Measurements from ENCODE around the gene FOXF1. TPM values are rescaled to one million over a fixed set of nuclear protein-coding genes. Genes with fewer than 3 reads are reported as not detected.

The FOXF1 gene
- polyA plus RNA-seq (ENCODE audit: insufficient read length in 3 of 3), result under 1 TPM in 2 of 3 donors, not detected in 1; 0.13 to 0.16 TPM
- long read RNA-seq, donor 1, result 0 reads
- long read RNA-seq, donor 2, partial matches to known transcripts, result 0 of 1 reads
- long read RNA-seq, donor 2, other reads (novel, unspliced or antisense), result 0 of 1 reads
- long read RNA-seq, donor 3, result 0 reads
- long read RNA-seq, donor 4, result 0 reads
- long read RNA-seq, donor 5, result 0 reads
- long read RNA-seq, donor 6, result 0 reads
- long read RNA-seq, donor 7, result 0 reads
- long read RNA-seq, donor 8, result 0 reads
- long read RNA-seq, donor 9, result 0 reads
- long read RNA-seq, donor 10, partial matches to known transcripts, result 0 of 1 reads
- long read RNA-seq, donor 10, other reads (novel, unspliced or antisense), result 0 of 1 reads
- long read RNA-seq, donor 11, partial matches to known transcripts, result 0 of 1 reads
- long read RNA-seq, donor 11, other reads (novel, unspliced or antisense), result 0 of 1 reads
- long read RNA-seq, donor 12, result 0 reads
- long read RNA-seq, donor 13, result 0 reads
- long read RNA-seq, donor 14, result 0 reads
- long read RNA-seq, donor 15, result 0 reads
- long read RNA-seq, donor 16, result 0 reads

DNA sequence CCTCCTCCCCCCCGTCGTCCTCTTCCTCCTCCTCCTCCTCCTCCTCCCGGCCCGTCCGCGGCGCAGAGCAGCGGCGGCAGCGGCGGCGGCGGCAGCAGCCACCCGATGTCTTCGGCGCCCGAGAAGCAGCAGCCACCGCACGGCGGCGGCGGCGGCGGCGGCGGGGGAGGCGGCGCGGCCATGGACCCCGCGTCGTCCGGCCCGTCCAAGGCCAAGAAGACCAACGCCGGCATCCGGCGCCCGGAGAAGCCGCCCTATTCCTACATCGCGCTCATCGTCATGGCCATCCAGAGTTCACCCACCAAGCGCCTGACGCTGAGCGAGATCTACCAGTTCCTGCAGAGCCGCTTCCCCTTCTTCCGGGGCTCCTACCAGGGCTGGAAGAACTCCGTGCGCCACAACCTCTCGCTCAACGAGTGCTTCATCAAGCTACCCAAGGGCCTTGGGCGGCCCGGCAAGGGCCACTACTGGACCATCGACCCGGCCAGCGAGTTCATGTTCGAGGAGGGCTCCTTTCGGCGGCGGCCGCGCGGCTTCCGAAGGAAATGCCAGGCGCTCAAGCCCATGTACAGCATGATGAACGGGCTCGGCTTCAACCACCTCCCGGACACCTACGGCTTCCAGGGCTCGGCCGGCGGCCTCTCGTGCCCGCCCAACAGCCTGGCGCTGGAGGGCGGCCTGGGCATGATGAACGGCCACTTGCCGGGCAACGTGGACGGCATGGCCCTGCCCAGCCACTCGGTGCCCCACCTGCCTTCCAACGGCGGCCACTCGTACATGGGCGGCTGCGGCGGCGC, at the start of gene FOXF1:
FOXF1 (plus strand) TSS at position 63 of the 797 bp plus-strand sequence; CDS start at position 106, 43 bp downstream.
- DNase-seq, result no peak

DNA sequence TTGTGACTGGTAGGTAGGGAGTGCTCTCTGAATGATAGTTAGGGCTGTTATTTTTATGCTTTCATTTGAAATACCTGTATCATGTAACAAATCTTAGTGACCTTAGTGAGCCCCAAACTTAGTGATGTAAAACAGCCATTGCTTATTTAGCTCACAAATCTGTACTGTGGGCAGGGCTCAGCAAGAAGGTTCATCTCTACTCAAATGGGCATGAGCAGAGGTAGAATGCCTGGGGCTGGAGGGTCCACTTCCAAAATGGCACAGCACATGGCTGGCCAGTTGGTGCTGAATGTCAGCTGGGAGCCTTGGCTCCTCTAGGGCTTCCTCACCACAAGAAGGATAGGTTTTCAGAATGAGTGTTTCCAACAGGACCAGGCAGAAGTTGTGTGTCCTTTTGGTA, 49.3 kb upstream of the FOXF1 start:
- DNase-seq, result no peak

DNA sequence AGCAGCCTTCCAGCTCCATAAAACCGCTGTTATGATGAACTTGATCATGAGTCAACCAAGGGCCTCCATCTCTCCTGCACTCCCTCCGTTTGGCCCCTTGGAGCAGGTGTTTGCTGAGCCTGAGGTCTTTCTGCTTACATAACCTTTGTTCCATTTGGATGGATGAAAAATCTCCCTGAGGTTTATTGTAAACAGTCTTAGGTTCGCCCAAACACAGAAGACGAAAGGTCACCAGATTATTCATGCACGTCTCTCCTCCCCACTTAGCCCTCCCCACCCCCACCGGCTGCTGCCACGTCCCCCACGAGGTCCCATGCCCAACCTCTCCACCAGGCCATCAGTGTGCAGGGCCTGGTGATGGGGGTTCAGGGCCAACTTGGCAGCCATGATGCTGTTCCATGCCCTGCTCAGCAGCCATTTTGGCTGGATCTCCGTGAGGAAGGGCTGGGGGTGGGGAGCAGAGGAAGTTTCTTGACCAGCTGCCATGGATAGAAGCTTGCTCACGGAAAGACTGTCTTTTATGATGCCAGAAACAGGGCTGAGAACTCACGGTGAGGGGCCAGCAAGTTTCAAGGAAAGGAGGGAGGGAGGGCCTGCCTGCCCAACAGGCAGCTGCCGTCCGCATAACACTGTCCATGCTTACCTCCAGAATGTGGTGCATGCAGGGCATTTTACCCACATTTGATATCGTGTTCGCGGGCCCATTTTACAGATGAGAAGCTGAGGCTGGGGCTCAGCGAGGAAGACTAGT, 47.8 kb upstream of the FOXF1 start:
- DNase-seq, result no peak

DNA sequence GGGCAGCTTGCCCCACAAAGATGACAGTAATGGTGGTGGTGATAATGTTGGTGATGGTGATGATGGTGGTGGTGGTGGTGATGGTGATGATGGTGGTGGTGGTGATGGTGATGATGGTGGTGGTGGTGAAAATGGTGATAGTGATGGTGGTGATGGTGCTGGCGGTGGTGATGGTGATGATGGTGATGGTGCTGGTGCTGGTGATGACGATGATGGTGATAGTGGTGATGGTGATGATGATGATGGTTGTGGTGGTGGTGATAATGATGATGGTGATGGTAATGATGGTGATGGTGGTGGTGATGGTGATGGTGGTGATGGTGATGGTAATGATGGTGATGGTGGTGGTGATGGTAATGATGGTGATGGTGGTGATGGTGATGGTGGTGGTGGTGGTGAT, 46.3 kb upstream of the FOXF1 start:
- no peak for DNase-seq

DNA sequence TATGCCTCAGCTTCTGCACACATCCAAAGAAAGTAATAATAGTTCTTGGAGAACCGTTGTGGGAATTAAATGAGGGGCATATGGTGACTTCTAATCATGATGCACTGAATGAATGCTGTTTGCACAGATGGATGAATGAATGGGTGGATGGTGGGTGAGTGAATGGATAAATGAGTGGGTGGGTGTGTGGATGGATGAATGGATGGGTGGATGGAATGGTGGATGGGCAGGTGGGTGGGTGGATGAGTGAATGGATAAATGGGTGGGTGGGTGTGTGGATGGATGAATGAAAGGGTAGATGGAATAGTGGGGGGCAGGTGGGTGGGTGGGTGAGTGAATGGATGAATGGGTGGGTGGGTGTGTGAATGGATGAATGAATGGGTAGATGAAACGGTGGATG, 44.9 kb upstream of the FOXF1 start:
- DNase-seq, result no peak

DNA sequence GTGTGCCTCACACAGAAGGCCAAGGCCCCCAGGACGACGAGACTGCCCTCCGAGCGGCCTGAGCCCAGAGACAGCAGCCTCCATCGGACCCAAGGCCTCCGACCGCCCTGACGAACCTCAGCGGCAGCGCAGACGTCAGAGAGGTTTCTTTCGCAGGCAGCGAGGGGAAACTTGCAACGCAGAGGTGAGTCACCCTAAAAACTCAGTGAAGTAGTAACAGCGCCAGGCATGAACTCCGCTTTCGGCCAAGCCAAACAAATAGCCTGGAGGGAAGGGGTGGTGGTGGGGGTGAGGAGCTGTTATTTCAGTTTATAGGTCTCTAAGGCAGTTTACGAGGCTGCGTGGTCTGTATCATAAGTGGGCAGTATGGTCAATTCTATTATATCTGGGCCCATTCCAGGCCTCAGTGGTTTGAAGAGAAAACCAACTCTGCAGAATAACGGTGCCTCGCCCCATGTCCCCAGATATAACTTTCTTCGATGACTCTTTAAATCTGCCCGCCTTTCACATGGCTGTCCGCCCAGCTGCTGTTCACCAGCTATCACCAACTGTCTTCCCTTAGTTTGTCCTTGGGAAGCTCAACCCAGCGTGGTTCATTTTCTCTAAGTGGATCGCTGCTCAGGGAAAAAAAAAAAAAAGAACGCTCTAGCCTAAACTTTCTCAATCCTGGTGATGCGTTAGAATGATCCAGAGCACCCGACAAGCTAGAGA, 43.5 kb upstream of the FOXF1 start:
- DNase-seq, result no peak

DNA sequence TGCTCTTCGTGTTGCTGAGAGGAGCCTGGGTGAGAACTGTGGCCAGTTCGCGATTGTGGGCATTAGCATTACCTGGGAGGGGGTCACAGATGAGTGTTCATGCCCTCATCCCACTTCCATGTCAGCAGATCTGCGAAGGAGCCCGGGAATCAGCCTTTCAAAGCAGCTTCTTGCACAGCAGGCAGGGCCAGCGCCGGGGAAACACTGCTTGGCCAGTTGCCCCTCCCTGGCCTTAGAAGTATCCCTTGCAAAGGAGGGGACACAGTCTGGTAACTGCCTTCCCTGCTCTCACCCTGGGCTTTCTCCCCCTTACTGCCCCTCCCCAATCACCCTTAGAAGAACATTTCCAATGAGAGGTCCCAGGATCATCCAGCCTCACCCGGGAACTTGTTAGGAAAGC, 42.8 kb upstream of the FOXF1 start:
- no peak for DNase-seq

DNA sequence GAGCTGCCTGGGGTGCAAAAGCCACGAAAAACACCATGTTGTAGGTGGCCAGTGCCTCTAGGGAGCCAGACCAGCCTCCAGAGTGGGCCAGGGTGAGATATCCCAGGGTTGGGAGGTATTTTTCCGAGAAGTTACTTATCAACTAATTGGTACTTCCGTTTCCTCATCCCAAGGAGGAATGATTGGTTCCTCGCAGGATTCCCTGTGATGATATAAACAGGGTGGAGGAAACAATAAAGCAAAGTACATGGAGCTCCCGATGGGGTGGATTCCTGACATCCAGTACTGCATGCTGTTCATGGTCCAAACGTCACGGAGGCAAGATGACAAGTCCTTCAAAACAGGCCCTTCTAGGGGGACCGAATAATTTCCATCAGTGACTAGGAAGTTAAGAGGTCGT, 39.4 kb upstream of the FOXF1 start:
- DNase-seq, result no peak

DNA sequence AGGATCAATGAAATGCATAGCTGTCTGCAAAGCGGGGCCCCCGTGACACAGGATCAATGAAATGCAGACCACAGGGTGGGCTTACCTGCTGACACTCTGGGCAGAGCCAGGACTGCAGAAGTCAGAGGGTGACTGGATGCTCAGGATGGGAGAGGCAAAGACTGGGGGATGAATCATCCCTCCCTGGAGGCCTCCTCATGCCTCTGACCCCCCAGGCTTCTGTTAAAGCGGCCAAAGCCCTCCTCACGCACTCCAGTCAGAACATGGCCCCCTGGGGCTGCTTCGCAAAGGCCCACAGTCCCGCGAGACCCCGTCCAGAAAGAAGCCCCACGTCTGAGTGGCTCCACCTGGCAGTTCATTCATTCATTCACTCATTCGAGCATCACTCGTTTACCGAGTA, 38.4 kb upstream of the FOXF1 start:
- no peak for DNase-seq

DNA sequence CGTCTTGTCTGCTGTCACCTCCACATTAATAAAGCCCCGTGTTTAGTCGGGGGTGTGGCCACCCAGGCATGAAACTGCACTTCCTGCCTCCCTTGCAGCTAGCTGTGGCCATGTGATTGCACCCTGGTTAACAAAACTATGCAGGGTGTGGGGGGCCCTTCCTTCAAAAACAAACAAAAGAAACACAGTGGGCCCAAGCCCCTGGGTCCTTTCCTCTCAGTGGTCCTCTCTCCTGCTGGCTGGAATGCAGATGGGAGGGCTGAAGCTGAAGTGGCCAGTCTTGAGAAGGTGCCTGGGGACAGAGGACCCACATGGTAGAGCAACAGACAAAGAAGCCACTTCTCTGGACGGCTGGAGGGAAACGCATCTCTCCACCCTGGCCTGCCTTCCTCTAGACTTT, 38.0 kb upstream of the FOXF1 start:
- DNase-seq, result no peak

DNA sequence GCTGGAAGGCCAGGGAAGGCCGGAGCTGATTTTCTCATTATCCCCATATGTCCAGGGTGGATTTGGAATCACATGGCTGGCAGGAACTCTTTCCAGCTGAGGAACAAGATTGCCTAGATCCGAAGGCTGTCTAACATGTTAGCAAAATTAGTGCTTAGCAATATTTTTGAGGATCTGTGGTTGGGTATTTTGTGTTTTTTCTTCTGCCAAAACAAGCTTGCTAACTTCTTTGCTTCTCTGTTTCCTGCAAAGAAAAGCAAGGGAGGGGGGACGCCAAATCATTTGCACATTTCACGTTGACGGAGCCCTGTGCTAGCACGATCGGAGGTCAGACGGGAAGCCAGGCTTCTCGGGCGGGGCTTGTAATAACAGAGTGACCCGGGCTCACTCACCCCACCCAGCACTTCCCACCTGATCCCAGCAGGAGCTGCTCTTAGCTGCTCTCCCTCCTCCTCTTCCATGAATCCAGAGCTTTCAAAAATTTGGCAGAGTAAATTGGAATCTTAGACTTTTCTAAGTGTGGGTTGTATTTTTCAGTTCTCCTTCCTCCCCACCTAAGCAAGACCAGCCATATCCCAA, 33.3 kb upstream of the FOXF1 start:
- no peak for DNase-seq

DNA sequence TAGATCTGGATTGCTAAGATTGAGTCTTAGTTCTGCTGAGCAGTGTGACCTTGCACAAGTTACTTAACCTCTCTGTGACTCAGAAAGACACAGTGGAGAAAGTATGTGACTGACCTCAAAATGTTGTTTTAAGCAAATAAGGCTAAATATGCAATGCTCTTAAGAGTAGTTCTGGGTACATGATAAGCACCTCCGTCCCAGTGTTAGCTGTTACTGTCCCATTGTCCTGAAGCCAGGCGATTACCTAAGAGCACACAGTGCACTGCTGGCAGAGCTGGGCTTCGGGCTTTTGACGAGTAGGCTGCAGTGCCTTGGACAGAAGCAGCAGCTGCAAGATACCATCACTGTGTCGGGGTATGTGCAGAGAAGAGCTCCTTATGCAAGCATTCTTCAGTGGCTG, 32.7 kb upstream of the FOXF1 start:
- DNase-seq, result no peak

DNA sequence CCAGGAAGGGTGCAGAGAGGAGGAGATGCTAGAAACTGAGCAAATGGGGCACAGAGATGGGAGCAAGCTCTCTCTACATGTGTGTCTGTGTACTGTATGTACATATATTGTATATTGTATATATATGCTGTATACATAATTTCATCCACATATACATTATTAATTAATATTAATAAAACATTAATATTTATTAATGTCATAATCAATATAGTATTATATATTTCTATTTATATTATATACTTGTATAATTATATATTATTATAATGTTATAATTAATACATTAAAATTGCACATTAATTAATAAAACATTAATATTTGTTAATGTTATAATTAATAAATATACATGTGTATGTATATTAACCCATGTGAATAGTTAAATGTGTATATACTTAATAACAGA, 31.5 kb upstream of the FOXF1 start:
- no peak for DNase-seq

DNA sequence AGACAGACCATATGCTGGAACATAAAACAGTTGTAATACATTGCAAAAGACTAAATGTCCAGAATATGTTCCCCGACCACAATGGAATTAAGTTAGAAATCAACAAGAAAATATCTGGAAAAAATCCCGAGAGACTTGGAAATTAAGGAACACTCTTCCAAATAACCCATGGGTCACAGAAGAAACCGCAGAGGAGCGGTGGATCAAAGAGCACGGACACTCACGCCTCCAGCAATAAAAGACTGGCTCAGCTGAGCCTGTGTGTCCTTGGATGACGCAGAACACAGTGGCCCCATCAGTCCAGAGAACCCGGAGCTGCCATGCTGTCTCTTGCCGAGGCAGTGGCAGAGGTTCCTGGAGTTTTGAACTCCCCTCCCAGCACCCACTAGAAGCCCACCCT, 30.9 kb upstream of the FOXF1 start:
- DNase-seq, result no peak

DNA sequence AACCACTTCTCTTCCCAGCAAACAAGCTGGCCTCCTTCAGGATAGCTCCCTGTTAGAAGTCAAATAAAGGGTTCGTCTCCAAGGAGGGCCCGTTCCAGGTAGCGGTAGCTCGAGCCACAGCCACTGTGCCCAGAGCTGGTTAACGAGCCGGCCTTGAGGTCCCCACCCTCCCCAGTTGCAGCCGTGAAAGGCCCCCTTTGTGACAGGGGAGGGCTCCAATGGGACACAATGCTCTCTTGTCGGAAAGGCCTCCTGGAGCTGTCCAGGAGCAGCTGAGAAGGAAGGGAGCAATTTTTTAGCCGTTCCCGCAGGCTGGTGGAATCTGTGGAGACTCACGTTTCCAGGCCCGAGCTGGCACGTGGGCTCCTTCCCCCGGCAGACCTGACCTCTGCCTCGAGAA, 29.9 kb upstream of the FOXF1 start:
- DNase-seq, result no peak

DNA sequence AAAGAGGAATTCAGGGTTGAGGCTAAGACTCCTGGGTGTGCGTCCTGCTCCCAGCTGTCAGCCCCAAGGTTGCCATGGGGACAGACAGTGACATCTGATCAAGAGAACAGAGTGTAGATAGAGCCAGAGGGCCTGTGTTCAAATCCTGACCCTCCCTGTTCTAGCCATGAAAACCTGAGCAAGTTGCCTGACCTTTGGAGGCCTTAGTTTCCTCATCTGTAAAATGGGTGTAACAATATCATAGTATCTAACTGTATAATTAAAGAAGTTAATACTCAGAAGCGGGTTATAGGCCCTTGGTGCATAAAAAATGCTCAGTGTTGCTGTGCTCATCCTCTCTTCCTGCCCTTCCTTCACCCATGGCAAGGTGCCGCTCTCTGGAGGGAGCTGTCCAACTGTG, 28.7 kb upstream of the FOXF1 start:
- no peak for DNase-seq

DNA sequence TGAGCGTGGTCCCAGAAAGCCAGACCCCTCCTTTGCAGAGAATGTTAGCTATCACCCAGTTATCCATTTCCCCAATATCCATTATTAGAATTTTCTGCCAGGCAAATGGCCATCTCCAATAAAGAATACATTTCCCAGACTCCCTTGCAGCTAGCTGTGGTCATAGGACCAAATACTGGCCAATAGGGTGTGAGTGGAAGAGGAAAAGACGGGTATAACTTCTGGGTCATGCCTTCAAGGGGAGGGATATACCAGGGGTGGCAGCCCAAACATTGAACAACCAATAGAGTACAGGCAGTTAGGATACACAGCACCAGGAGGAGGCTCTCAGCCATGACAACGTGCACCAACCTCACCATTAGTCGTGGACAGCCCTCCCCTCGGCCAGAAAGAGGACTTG, 26.1 kb upstream of the FOXF1 start:
- no peak for DNase-seq

DNA sequence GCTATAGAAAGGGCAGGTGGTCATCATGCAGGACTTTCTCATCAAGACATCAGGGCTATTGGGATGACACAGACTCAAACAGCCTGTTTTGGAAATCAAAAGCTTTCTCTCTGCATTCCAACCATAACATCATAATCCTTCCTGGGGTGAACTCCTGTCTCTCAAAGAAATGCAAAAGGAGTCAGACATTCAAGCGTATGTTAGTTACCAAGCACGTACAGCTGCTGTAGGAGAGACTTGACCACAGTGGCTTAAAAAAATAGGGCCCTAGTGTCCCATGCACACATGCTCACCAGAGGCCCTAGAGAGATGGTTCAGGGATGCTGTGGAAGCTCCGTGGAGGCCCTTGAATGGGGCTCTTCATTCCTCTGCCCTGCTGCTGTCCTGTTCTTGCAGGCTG, 24.6 kb upstream of the FOXF1 start:
- no peak for DNase-seq

DNA sequence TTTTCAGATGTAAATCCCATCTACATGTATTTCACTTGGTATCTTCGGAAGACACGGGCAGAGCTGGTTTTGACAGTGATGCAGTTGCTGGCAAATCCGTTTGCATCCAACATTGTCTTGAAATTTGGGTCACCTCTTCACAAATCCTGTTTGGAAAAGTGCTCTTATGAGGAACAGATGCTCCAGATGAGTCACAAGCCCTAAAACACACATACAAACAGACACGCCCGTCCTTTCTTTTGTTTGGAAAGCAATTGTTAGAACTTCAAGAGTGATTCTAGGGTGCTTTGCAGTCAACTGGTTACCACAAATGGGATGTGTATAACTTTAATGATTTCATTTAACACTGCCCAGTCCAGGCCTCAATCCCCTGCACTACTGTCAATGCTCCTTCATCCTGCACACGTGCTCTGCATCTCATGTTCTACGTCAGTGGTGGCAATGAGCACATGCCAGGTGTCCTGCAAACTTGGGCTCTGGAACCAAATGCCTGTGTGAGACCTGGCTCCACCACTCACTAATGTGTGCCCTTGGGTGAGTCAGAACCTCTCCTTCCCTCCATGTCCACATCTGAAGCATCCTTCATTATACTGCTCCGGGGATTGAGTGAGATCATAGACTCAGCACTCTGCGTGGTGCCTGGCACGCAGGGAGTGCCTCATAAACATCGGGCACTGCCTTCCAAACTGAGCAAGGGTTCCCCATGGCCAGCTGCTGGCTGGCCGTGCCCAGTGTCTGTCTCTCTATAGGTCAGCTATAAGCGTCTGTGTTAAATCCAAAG, 19.3 kb upstream of the FOXF1 start:
- DNase-seq, result no peak

DNA sequence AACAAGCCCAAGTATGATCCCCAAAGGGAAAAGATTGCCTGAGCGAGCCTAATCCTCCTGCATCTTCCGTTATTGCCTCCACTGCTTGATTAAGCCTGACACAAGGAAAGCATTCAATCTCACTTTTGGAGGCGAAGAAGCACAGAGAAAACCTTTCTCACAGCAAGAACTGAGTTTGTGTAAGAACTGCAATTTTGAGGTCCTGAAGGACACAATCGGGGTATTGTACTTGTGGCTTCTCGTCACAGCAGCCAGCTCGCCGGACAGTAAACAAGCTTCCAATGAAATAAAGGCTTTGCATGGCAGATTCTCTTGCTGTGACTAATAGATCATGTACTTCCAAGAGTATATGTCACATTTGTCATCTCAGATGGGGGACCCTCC, 18.7 kb upstream of the FOXF1 start:
- DNase-seq, result no peak
